Right atrium auricular region (tissue), 2 donors: ENCODE measurements around the gene SNX18. TPM values are rescaled to one million over a fixed set of nuclear protein-coding genes. Genes with fewer than 3 reads are reported as not detected.

Experiments used
- DNase-seq: peaks from one replicate; pipeline ENCODE4 v3.0.0-alpha.2; 2019; ENCODE audit warnings: low spot score
- H3K27ac ChIP-seq, 2 donors: fragments of 200-600 bp; sonication (generic); 1 replicate in 1 of 2; 2 replicates in 1 of 2; pipeline ENCODE4 v1.5.1; 2016 to 2019
- H3K27me3 ChIP-seq, 2 donors: fragments of 200-600 bp; sonication (generic); one replicate each; pipeline versions ENCODE4 v1.5.1 to v1.6.0; 2017 to 2019
- H3K36me3 ChIP-seq: fragments of 200-600 bp; sonication (generic); one replicate; pipeline ENCODE4 v1.5.1; 2016
- H3K4me1 ChIP-seq, 2 donors: fragments of 200-600 bp; sonication (generic); one replicate each; pipeline versions ENCODE4 v1.5.1 to v1.6.0; 2017 to 2019
- H3K4me3 ChIP-seq, 2 donors: fragments of 200-600 bp; sonication (generic); 1 replicate in 1 of 2; 2 replicates in 1 of 2; pipeline ENCODE4 v1.5.1; 2017 to 2019; ENCODE audit warnings: mild to moderate bottlenecking in 1 of 2, moderate library complexity in 1 of 2
- H3K9me3 ChIP-seq, 2 donors: fragments of 200-600 bp; sonication (generic); one replicate each; pipeline ENCODE4 v1.5.1; 2019
- CTCF ChIP-seq, 2 donors: fragments of 200-600 bp; sonication (generic); IDR thresholded peaks; one replicate each; pipeline ENCODE4 v1.5.1; 2019; ENCODE audit warnings: antibody characterized with exemption in 2 of 2
- total RNA-seq, 2 donors: library from RNA; depleted of rRNA; stranded (reverse); fragments of >200 nt; gene quantifications; one replicate each; pipeline ENCODE4 v1.1.0, GENCODE V29; 2016

The SNX18 gene
- total RNA-seq, 2 donors from 2014 or later = 15.8 to 22.2 TPM

- H3K4me1 ChIP-seq = no peaks in the 10 kb centered on the region
- no peak overlapping the region for H3K27ac ChIP-seq
- TF ChIP-seq CTCF (IDR thresholded peaks at IDR 0.05) = no peak
- H3K9me3 ChIP-seq = no peaks in the 10 kb centered on the region
- DNase-seq = no peak
- no peaks in the 10 kb centered on the region for H3K27me3 ChIP-seq
- no peaks in the 10 kb centered on the region for H3K36me3 ChIP-seq
- no peak overlapping the region for H3K4me3 ChIP-seq
Measured at GRCh38 chr5:54593779-54594178, 76.2 kb downstream of the SNX18 start.

DNA sequence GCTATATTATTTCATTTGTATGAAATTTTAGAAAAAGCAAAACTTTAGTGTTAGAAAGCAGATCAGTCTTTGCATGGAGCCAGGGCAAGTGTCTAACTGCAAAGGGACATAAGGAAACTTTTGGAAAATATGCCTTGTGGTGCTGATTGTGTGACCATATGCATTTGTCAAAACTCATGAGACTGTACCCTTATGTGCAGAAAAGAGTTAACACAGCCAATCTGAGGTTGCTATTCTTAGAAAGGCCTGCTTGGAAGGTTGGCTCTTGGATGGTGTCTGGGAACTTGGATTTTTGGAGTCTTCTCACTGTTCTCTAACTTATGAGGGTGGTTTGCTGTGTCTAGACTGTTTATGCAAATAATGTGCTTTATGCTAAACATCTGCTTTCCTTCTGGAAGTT, 76.6 kb downstream of the SNX18 start:
- no peaks in the 10 kb centered on the region for H3K9me3 ChIP-seq
- no peak overlapping the region for H3K4me3 ChIP-seq
- no peaks in the 10 kb centered on the region for H3K36me3 ChIP-seq
- H3K4me1 ChIP-seq = no peaks in the 10 kb centered on the region
- no peaks in the 10 kb centered on the region for H3K27me3 ChIP-seq
- no peak for TF ChIP-seq CTCF (IDR thresholded peaks at IDR 0.05)
- H3K27ac ChIP-seq = no peak overlapping the region
- DNase-seq = no peak

DNA sequence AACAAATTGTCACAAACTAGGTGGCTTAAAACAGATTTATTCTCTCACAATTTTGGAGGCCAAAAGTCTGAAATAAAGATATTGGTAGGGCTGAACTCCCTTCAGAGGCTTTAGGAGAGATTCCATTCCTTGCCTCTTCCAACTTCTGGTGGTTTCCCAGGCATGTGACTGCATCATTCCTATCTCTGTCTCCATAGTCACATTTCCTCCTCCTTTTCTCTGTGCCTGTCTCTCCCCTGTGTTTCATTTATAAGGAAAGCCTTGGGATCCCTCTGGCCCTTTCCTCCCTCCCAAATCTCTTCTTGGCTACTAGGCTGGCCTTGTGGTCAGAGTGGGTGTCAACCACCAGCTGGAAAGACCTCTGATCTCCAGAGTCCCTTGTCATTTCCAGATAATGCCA, 78.2 kb downstream of the SNX18 start:
- TF ChIP-seq CTCF (IDR thresholded peaks at IDR 0.05) = no peak
- no peak overlapping the region for H3K4me3 ChIP-seq
- H3K36me3 ChIP-seq = no peaks in the 10 kb centered on the region
- H3K4me1 ChIP-seq = no peaks in the 10 kb centered on the region
- H3K9me3 ChIP-seq = no peaks in the 10 kb centered on the region
- H3K27me3 ChIP-seq = no peaks in the 10 kb centered on the region
- no peak for DNase-seq
- H3K27ac ChIP-seq = no peak overlapping the region

Other genes with a start within 250 kb of the SNX18 start
- gene ARL15, start 207.2 kb upstream of the SNX18 start, total RNA-seq = 10 to 100 TPM; 11.4 to 22.8 TPM
- gene HSPB3, start 62.1 kb upstream of the SNX18 start, total RNA-seq = 100 to 1,000 TPM; 338 to 442 TPM